GOT3 (cell line): ENCODE measurements around the gene TSTD1.

Experiments
- DNase-seq: peaks from one replicate; lab custom pipeline; 2025; ENCODE audit warnings: mixed read lengths; lab: John Stamatoyannopoulos, UW

Gene TSTD1

GRCh38 chr1:161038523-161039153 is at the start of gene TSTD1:
TSTD1 (minus strand) TSS chr1:161038964; CDS start chr1:161038889, 75 bp downstream.
- no peak for DNase-seq

- DNase-seq, result no peak
Observed at GRCh38 chr1:161086457-161086856, 47.7 kb upstream of the TSTD1 start.

GRCh38 chr1:161085165-161085564 is 46.4 kb upstream of the TSTD1 start:
- DNase-seq, result no peak

DNA sequence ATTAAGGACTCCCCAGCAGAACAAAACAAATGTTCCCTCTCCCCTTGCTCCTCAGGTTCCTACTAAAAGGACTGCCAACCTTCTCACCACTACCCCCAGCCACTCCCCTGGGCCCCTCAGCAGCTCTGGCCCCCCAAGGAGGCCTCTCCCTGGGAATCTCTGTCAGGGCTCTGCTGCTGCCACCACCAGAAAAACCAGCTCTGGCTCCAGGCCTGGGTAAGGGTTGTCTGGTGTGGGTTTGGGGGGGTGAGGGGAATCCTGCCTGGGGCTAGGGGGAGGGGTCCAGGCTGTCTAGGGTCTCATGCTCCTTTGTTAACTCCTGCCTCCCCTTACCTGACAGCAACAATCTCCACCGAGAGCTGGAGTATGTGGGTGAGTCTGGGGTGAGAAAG is 45.8 kb upstream of the TSTD1 start:
- DNase-seq, result no peak

DNA sequence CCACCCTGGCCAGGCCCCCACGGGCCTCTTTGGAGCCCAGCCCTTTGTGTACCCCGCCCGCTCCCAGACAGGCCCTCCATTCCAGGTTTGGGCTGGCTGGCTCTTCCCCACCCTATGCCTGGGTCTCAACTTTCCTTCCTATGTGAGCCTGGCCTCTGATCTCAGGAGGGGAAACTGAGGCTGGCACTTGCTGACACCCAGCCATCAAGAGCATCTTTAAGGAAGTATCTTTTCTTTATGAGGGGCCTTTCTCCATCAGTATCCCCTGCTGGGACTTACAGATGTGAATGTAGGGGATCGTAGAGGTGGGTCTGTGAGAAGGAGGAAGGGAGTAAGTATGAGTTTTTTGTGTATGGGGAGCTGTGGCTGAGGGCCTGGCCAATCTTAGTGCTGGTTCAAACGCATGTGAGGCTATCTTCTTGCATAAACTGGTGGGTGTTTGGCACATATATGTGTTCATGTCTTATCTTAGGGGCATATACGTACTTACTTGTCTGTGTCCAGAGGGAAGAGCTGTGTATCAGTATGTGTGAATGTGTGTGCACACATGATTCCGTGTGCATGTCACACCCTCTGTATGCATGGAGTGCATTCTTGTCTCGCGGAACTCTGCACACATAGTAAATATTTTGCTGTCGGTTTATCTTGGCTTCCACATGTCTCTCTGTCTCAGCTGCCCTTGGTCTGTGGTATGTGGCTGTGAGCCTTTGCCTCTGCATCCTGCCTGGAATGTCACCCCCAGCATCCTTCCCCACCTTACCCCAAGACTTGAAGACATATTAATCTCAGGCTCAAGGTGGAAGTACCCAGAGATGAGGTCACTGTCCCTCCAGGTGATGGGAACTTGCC is 45.2 kb upstream of the TSTD1 start:
- no peak for DNase-seq

DNA sequence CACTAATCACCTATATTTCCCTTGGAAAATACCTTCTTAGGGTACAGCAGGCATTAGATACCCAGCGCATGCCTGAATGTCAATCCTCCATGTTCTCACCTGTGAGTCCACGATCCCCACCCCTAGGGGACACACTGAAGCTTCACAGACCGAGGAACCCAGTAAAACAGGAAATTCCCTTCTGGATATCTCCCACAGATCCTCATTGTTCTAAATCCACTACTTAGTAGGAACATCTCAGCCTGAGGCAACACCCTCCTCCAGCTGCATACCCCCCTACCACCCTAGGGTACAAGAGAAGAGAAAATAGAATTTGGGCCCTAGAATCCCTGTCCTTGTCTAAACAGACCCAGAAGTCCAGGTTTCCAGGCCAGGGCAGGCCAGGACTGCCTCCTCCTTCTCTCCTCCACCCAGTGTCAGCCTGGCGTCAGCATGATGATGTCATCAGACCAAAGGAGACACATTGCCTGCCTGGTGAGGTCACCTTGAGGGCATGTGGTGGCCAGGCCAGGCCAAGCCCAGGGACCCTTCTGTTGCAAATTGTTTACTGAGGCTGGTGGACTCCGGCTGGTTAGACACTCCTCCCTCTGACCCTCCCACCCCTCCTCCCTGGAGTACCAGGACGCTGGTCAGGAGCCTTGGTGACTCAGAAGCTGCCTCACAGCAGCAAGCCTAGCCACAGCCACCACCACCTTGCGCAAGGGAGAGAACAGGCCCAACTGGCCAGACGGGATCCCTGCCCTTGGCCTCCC is 44.4 kb upstream of the TSTD1 start:
- peak; percentile 57 for DNase-seq

- no peak for DNase-seq
Observed at GRCh38 chr1:161082483-161082882, 43.7 kb upstream of the TSTD1 start.

DNA sequence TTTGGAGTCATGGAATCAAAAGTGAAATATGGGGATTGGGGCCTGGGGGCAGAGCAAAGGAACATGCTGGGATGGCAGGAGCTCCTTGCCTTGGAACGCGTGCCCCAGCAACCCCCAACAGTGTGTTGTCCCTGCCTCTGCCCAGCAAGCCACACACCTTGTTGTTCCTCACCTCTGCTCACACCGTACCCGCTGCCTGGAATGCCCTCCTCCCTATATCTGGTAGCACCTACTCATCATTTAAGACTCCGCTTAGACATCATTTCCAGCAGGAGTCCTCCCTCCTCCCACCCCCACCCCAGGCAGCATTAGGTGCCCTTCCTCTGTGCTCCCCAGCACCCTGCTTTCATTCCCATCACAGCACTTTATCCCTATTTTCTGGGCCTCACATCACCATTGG is 42.8 kb upstream of the TSTD1 start:
- DNase-seq, result no peak

GRCh38 chr1:161080441-161081405 is 42.0 kb upstream of the TSTD1 start:
- DNase-seq, result no peak

- DNase-seq, result no peak
Observed at GRCh38 chr1:161079436-161080110, 40.8 kb upstream of the TSTD1 start.

DNA sequence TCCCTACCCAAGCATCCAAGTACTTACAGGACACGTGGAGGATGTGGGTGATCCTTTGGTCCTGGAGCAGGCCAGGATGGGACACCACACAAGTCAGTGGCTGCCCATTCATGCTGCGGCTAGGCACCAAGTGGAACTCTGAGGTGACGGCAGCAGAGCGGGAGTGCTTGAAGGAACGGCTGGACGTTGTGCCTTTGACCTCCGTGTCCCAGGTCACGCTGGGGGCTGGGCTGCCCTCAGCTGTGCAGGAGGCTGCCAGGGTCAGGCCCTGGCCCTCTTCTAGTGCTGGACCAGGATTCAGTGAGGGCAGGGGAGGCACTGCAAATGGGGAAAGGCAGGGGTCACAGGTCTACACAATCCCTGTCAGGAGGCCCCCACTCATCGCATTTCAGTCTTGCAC is 38.7 kb upstream of the TSTD1 start:
- DNase-seq, result no peak

- DNase-seq, result no peak
Observed at GRCh38 chr1:161076410-161076809, 37.6 kb upstream of the TSTD1 start.

GRCh38 chr1:161074676-161075368 is 36.1 kb upstream of the TSTD1 start:
- DNase-seq, result no peak

GRCh38 chr1:161073474-161074121 is 34.8 kb upstream of the TSTD1 start:
- no peak for DNase-seq

GRCh38 chr1:161072751-161073449 is 34.1 kb upstream of the TSTD1 start:
- DNase-seq, result no peak

DNA sequence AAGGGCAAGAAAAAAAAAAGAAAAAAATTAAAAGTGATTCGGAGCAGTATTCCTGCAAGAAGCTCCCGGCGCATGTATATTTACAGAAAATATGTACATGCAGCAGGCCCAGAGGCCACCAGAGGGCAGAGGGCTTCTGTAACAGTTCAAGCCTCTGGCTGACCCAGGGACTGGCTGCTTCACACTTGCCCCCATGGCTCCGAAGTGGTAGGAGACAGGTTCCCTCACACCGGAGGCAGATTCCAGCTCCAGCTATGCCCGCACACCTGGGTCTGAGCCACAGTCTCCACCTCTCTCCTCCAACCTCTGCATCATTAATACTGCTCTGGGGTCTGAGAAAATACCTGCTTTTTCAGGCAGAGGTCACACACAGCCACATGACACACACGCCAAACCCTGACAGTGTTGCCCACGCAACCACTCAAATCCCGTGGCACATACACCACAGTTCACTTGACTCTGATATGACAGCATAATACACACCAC is 33.2 kb upstream of the TSTD1 start:
- no peak for DNase-seq

DNA sequence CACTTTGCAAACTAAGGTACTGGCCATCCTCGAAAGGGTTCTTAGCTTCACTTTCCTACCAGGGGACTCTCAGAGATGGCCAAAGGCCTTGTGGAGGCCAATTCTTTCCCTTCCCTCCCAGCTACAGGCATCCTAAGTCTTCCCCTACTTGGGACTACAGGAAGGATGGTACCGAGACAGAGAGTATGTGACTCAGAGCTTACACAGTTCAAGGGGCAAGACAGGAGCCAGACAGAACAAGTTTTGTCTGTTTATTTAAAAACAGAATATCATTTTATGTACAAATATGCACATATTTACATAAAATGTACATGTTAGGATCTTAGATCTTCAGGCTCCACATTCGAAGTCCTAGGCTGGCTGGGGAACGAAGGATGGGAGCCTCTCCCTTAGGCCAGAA is 32.0 kb upstream of the TSTD1 start:
- no peak for DNase-seq

GRCh38 chr1:161069731-161070270 is 31.0 kb upstream of the TSTD1 start, which contains the start of gene ARHGAP30:
ARHGAP30 (minus strand) TSS chr1:161069891; CDS start chr1:161069624, 267 bp downstream.
- no peak for DNase-seq

DNA sequence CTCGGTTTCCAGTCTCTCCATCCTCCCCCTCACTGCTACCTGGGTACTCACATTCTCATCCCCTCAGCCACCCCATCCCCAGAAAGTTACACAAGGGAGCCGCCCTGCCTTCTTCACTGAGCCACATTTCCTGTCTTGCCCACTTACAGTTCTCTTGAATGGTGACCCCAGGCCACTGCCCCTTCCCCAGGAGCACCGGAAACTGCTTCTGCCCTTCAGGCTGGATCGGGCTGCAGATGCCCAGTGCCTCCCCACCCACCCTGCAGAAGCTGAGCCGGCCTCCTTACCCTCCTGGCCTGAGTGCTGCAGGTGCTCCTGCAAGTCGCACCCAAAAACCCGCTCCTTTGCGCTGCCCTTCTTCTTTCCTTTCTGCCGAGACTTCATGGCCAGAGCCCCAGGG is 30.5 kb upstream of the TSTD1 start:
- DNase-seq, result no peak
